Ureter (tissue), 1 donor: Measurements from ENCODE around the gene ACAD8. TPM values are rescaled to one million over a fixed set of nuclear protein-coding genes. Genes with fewer than 3 reads are reported as not detected.

Experiments used
- DNase-seq: peaks from one replicate; pipeline ENCODE4 v3.0.0-alpha.2; 2020; ENCODE audit warnings: low spot score
- total RNA-seq: library from RNA; stranded (reverse); gene quantifications from one replicate; pipeline ENCODE4 v1.2.4, GENCODE V29; 2023
- donor health status: DM: yes; HTN: yes; CAD: no.

Gene ACAD8
- total RNA-seq, 1 donor from 2014 or later = 31.1 TPM

GRCh38 chr11:134290646-134291045, 37.3 kb downstream of the ACAD8 start:
- DNase-seq = no peak

DNA sequence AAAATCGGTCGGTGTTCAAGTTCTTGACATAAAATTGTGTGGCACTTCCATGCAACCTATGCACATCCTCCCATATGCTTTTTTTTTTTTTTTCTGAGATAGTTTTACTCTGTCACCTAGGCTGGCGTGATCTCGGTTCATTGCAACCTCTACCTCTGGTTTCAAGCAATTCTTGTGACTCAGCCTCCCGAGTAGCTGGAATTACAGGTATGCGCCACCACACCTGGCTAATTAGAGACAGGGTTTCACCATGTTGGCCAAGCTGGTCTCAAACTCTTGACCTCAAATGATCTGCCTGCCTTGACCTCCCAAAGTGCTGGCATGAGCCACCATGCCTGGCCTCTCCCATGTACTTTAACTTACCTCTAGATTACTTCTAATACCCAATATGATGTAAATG, 37.8 kb downstream of the ACAD8 start:
- DNase-seq = no peak

- DNase-seq = no peak
Observed at GRCh38 chr11:134292661-134293060, 39.3 kb downstream of the ACAD8 start.

DNA sequence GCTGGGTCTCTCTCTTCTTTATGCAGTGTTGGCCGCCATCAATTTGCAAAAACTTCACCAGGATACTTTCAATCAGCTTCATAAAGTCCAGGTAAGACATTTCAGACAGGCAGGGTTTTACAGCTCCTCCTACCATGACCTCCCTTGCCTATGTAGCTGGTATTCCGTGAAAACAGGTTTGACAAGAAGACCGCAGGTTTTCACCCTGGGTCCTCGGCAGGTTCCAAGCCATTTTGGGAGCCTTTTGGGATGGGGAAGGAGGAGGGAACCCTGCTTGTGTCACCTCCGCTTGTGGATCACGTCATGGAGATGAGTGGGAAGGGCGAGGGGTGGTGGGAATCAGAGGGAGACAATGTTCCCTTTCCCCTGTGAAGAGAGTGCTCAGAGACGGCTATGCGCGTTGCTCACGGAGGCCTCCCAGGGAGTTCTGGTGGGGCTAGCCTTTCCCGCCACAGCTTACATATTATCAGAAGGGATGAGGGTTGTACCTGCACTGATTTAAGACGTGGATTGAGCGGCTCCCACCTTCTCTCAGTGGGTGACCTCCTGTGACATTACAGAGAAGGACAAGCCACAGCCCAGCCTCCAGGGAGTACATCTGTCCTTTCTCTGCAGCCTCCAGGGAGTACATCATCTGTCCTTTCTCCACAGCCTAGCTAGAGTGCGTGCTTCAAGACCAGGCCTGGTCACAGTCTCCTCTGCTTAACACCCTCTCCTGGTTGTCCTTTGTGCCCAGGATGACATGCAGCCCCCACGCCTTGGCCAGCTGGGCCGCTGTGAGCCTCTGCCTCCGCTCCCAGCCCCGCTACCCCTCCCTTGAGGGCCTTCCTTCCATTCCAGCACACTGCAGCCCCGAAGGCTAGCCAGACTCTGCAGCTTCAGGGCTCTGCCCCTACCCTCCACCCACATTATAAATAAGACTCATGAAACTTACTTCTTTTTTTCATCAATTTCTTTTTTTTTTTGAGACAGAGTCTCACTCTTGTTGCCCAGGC, 40.0 kb downstream of the ACAD8 start:
- no peak for DNase-seq

- DNase-seq = no peak
Observed at GRCh38 chr11:134294664-134295063, 41.3 kb downstream of the ACAD8 start.

GRCh38 chr11:134312223-134312622, 58.9 kb downstream of the ACAD8 start:
- no peak for DNase-seq

- DNase-seq = no peak
Observed at GRCh38 chr11:134312807-134313206, 59.4 kb downstream of the ACAD8 start.

GRCh38 chr11:134313379-134313778, 60.0 kb downstream of the ACAD8 start:
- DNase-seq = no peak

- no peak for DNase-seq
Observed at GRCh38 chr11:134313821-134314607, 60.6 kb downstream of the ACAD8 start.

Other genes starting within 250 kb of the ACAD8 start
- gene JAM3, start 184.5 kb upstream of the ACAD8 start, total RNA-seq = 33.8 TPM
- 20.4 TPM for gene NCAPD3, start 29.6 kb upstream of the ACAD8 start, total RNA-seq
- gene VPS26B, start 28.9 kb upstream of the ACAD8 start, total RNA-seq = 46.9 TPM
- 52.1 TPM for gene THYN1, start 216 bp upstream of the ACAD8 start, total RNA-seq
- not detected for gene GLB1L3, start 22.8 kb downstream of the ACAD8 start, total RNA-seq
- gene GLB1L2, start 78.4 kb downstream of the ACAD8 start, total RNA-seq = 11.1 TPM
- gene B3GAT1, start 158.7 kb downstream of the ACAD8 start, total RNA-seq = 8.6 TPM